ENCODE measurements around the gene TLE4.
"Not testable (repeated sequence)": the region's sequence is repeated elsewhere in the genome, so short reads cannot be mapped to it uniquely, and the experiment has no call there.

The TLE4 gene

DNA sequence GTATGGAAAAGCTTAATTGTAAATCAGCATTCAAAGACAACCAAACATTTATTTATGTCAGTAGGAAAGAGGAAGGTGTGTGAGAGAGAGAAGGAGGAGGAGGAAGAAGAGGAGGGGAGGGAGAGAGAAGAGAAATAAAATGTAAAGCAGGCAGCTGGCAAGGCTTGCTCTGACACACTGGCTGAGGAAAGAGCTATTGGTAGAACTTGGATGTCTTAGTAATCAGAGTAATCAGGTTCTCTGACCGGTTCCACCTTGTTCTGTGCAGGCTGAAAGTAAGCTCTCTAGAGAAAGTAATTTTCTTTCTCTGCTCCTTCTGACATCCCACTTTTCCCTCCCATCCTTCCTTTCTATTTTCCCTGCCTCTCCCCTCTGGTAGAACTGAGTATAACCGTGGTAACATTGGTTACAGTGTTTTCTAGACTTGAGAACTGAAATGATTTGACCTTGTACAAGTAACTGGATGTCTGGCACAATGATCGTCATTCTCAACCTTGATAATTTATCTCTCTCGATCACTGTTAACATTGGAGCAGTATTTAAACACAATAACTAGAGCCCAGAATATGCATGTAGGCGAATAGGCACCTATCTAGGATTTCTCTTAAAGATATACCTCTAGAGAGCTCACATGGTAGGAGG, 33.3 kb downstream of the TLE4 start:
- no peak for DNase-seq

DNA sequence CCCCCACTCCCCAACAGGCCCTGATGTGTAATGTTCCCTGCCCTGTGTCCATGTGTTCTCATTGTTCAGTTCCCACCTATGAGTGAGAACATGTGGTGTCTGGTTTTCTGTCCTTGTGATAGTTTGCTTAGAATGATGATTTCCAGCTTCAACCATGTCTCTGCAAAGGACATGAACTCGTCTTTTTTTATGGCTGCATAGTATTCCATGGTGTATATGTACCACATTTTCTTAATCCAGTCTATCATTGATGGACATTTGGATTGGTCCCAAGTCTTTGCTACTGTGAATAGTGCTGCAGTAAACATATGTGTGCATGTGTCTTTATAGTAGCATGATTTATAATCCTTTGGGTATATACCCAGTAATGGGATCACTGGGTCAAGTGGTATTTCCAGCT, 34.8 kb downstream of the TLE4 start:
- DNase-seq, result not testable (repeated sequence)

DNA sequence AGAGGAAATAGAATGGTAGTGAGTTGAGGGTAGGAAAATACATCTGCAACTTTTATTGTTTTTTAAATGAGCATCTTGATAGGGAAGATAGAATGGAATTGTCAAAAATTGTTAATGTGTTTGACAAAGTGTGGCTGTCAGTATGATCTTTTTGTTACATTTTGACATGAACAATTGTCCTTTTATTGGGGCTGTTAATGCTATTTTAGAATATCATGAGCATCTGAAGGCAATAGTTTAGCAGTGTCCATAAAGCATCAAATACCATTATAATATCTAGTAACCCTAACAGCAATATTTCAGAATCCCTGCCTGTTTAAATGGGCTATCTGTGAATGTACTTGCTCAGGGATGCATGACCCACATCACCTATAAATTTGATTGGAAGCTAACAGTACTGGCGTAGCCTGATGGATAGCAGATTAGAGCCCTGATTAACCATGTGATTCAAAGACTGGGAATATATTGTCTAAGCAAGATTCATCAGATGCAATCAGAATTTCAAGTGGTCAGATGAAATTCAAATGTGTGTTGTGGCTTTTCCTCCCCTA, 37.8 kb downstream of the TLE4 start:
- no peak for DNase-seq

DNA sequence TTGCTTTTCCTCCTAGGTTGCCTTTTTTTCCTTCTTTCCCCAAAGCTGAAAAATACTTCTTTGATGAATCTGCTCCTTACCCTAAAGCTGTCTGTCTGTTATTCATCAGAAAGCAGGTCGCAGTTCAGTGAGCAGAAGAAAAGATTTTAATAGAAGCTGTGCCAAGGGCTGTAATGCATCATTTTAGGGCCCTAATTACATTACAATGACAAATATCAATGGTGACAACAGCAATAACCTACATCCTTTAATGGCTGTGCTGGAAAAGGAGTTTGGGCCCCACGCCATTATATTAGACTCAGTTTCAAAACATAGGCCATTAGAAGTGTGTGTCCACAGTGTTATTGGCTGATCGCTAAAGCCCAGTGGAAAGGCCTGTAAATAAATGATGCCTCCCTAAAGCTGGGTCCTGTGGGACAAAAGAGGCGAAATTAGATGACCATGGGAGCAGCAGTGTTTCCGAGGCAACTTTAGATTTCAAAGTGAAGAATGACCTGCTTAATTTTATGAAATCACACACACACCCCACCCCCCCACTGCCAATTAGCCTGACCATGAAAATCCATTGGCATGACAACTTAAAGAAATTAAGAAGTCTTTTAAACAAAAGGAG, 38.4 kb downstream of the TLE4 start:
- DNase-seq, result no peak

DNA sequence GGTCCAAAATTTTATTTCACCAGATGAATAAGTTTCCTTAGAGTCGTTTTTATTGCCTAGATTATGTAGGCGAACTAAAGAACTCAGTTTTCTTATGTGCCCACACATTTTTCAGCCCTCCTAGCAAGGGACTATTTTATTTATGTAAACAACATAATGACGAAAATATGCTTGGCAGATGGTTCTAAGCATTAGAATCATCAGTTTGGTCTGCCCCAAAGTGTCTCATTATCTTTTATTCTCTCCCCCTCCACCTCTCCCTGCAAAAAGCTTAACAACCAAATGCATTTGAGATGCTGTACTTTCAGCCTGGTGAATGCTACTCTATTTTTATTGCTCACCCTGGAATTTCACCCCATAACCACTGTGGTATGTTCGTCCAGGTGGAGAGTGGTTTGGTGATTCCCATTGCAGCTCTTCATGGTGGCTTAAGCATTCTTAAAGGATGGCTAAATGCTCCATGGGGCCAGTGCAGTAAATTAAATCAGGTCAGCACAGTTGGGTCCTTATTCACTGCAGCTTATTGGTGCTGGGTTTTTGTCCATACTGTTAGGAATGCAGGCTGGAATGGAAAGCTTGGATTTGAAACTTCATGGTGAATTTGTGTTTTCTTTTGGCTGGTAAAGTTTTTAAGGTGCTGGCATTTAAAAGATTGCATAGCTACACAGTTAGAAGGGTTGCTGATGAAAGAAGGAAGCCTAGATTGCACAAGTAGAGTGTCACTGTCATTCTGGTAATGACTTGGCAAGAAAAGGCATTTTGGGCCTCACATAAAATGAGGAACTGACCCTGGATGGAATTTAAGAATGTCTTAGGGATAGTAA, 39.2 kb downstream of the TLE4 start:
- DNase-seq, result peak; percentile 28

DNA sequence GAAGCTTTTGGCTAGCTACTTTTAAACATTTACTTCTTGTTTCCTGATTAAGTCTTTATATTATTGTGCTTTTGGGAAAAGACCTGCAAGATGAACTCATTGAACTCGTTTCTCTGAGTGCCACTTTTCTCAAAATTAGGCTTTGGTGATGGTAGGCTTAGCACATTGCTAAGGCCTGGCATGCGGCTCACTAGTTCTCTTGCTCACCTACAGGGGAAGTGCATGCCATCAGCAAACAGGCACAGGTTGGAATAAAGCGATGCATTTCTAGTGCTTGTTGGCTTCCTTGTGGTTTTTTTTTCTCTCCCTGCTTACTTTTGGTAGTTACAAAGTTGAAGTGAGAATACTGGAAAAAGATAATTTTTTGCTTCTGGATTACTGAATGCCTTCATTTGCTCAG, 41.4 kb downstream of the TLE4 start:
- DNase-seq, result no peak

DNA sequence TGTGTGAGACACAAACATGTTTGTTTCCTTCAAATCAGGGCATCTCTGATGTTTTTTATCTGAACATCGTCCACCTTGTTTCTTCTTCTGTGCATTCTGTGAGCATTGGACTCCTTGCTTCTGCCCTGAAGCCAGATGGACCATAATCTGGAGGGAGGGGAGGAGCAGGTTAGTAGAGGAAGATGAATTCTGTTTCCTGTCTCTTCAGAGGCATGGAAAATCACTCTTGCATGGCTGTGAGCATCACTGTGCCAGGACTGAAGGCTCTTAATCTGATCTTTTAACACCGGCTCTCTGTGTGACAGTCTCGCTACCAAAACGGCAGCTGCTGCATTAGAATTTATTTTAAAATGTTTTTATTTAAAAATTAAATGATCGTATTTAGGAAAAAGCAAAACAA, 43.3 kb downstream of the TLE4 start:
- no peak for DNase-seq

DNA sequence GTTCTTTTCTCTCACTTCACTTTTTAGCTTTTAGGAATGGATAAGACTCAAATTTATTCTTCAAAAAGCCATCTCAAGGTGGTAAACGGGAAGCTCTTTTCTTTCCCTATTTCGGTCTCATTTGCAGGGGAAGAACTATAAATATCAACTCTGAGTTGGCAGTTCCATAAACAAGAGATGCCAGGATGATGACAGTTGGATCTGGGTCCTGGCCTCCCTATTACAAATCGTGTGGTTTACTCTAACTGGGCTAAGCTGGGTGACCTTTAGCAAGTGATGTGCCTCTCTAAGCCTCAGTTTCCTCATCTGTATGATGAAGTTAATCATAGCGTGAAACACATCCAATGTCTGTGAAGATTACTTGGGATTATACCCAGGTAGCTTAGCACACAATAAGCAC, 44.2 kb downstream of the TLE4 start:
- no peak for DNase-seq

DNA sequence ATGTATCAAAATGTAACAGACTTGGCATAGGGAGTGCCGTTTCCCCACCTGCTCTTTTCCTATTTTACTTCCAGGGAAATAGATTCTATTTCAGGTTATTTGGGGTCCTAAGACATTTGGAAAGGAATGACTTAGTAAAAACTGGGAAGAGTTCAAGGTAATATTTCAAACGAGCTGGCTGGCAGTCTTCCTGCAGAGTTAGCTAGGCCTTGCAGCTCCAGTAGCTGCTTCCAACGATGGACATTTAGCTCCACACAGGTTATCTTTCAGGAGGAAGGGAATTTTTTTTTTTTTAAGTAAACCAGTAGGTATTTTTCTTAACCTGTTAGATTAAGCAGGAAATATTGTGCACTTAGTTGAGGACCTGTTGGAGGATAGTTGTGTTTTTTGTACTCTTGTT, 45.2 kb downstream of the TLE4 start:
- no peak for DNase-seq

DNA sequence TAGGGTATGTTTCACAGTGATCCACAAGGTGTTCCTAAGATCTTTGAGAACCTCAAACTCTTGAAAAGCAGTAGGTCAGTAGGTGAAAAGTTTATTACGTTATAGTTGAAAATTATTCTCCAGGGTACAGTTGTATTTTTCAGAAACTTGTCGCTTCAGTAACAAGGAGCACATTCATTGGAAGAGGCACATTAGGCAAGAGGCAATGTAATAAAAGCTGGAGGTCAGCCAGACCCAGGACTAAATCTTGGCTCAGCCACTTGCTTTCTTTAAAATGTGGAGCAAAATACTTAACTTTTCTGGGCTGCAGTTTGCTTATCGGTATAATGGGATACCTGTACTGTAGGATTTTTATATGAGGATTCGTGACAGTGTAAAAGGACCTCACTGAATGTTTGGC, 45.6 kb downstream of the TLE4 start:
- DNase-seq, result no peak

DNA sequence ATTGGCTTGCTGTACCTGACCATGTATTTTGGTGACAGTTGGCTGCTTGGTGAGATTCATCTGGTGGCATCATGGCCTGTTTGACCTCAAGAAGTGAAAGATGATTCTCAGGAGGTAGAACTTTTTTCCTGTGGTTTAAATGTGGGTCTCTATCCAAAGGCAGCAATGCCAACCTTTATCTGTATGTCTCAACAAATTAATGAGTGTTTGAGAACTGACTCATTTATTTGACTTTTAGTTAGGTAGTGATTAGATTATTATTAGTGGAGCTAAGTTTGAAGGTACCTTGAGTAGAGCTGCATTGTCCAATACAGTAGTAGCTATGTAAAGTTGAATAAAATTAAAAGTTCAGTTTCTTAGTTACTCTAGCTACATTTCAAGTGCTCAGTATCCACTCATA, 48.2 kb downstream of the TLE4 start:
- no peak for DNase-seq

DNA sequence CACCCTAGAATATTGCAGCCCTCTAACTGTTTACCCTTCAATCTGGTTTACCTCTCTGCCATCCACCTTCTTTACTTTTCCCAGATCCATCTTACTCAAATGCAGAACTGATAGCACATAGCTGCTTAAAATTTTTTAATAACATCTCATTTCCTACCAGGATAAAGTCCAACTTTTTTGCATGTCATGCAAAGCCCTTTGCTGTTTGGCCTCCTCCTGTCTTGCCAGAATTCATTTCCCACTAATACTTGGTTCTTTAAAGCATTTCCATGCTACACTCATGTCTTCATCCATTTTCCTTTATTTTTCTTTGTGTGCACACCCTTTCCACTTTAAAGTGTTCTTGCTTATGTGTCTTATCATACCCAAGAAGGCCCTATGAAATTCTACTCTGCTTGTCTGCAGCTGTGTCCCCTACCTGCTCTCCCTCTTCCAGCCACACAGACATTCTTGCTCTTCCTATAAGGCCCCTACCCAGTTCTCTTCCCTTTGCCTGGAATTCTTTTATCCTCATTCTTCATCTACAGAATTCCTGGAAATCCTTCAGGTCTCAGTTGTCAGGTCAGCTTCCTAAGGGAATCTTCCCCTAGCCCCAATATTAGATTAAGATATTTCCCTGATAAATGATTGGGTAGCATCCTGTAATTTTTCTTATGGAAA, 50.3 kb downstream of the TLE4 start:
- DNase-seq, result no peak

DNA sequence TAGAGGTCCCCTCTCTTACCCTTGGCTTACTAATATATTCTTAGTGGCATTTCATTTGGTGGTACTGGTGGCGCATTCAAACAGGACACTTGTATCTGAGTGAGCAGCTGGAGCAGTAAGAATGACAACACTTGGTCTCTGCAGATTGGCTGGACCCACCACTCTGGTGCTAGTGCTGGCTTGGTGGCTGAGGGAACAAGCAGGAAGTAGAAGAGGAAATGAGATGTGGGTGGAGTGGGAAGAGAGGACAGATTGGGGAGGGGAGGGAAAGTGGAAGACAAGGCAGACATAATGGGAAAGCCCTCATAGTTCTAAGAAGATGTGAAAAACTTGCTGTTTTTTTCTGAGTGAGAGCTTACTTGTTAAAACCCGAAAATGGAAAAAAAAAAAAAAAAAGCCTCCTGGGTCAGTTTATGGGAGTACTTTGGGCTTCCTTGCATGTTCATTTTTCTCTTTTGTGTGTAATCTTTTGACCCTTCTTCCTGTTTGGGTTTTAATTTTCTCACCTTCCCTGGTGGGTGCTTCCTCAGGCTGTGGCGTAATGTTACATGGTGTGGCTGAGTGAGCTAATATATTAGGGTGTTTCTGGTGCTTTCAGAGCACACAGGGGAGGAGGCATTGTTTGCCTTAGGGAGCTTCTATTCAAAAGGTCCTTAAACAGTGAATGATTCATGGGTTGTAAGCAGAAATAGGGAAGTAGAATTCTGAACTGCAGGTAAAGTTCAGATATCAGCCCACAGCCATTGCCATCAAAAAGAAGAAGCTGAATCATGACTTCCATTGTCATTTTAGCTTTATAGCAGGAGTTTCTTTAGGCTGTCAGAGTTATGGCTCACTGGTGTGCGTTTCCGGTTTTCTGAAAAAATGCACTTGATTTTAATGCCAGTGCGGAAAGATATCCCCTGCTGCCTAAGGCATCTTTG, 52.3 kb downstream of the TLE4 start:
- DNase-seq, result peak; percentile 70

DNA sequence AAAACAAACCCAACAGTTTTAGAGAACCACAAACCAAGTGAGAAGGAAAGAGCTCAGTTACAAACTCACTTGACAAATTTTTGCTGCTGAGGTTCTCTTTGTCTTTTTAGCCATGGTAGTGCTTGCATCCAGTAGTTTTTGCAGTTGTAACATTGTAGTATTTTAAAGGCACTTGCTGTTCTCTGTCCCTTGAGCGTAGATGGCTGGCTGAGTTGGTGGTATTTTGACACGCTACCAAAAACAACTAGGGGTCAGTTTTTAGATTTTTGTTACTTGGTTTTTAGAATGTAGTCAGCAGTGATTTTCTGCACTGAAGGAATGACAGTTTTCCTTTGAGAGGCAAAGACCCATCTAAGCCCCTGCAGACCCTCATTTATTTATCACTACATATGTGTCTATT, 58.0 kb downstream of the TLE4 start:
- no peak for DNase-seq

DNA sequence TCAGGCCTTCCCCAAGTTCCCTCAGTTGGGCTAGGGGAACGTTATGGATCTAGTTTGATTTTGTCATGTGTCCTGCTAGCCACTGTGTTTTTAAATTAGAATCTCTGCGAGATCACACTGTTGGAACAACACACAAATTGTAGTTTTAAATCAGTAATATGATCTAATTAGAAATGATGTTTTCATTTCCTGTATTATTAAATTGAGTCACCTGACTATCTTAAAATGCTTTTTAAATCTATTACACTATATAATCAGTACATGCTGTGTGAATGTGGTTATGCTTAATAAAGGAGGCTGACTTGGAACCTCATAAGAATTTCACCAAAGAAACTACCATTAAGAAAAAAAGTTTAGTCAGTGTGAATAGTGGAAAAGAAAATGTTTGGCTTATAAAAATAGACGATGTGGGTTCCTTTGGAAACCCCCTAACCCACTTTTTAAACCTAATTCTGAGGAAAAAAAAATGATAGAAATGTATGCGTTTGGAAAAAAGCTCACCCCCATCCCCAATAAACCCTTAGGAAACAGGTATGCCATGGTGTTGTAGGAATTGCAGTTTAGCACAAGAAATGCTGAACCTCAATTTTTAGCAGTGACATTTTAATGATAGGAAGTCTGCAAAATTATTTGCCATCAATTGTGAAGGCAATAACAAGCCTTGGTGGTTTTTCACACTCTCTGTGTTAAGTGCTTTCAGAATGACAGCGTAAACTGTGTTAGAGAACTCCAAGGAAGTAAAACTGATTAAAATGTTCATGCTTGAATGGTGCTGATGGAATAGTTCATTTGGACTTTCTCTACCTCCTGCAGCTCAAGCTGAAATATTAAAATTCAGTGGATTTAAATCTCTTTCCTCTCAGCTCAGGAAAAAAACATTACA, 59.0 kb downstream of the TLE4 start:
- DNase-seq, result peak; percentile 27

DNA sequence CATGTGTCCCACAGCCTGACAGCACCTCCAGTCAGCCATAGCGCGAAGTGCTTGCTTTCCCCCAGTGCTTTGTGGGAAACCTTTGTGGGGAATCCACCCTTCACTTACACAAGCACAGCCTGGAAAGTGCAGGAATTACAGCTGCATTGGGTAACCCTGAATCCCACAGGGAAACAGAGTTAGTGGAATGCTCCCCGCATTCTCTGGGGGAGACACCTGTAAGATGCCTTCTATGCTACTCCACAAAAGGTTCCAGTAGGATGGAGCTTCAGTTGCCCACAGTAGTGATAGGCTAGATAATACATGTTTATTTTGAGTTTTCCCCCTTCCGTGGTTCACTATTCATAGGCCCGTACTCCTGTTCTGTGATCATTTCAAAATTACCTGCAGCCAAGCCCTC, 60.3 kb downstream of the TLE4 start:
- no peak for DNase-seq

DNA sequence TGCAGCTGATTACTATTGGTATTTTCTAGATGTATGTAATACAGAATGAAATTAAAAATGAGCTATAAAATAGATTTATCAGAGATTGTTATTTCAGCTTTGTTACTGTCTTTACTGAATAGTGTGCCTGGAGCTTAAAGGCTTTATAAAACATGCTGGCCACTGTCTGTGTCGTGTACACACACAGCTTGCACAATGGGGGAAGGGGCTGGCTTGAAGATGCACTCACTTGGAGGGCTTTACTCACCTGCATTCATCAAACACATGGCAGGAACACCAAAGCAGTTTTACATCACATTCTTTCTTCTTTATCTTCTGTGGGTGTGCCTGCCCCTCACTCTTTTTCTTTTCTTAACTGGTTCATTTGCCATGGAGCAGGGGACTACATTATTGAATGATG, 60.9 kb downstream of the TLE4 start:
- DNase-seq, result no peak

DNA sequence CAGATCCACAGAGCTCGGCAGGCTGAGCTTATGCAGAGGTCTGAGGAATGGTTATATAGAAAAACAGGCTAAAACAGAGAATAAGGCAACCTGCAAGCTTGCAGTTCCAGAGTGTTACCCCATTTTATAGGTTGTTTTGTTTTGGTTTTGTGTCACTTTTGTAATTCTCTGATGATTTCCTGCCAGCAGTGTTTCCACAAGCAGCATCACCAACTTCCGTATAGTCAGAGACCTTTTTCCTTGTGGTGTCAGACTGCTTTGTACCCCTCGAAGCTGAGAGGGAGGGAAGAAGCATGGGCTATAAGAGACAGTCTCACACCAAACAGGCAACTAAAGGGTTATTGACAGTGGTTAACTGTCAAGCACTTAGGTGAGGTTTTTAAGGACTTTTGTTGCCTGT, 61.8 kb downstream of the TLE4 start:
- no peak for DNase-seq

DNA sequence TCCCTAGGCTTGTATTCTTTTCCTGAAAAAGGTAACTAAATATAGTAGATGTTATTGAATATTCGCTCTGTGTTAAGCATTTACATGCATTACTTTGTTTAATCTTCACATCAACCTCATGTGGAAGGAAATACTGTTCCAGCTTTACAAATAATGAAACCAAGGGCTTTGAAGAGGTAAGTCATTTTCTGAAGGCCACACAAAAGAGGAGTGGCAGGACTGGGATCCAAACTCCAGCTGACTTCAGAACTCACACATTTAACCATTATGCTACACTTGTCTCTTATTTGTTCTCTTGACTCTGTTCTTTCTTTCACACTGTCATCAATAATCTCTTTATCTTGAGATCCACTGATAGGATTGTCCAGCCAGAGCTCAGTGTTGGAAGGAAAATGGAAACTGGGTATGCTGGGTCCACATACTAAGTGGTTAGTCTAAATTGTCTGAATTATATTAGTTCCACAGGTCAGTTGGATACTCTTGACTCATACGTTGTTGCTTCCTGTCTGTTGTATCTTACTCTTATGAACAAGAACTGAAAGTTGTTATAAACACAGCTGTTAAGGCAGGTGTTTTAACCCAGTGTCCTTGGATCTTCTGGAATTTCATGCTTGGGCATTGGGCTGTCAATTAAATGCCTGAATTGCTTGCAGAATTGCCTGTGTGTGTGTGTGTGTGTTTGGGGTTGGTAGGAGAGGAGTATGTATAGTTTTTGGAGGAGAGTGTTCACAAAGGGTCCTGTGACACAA, 65.6 kb downstream of the TLE4 start:
- no peak for DNase-seq

DNA sequence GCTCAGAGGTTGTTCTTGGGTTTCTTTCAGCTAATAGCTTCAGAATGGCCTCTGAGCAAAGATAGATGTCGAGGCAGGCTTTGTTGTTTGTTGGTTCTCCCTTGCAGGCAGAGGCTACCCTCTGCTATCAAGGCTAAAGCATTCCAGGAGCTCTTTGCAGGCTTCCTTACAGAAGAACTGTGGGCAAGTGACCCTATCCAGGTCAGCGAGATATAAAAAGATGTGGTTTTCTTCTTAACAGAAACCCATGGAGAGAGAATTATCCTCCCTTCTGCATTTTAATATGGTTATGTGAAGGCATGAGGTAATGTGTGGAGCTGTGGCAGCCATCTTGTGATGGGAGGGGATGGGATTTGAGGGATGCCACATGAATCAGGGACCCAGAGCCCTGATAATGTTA, 67.0 kb downstream of the TLE4 start:
- no peak for DNase-seq

DNA sequence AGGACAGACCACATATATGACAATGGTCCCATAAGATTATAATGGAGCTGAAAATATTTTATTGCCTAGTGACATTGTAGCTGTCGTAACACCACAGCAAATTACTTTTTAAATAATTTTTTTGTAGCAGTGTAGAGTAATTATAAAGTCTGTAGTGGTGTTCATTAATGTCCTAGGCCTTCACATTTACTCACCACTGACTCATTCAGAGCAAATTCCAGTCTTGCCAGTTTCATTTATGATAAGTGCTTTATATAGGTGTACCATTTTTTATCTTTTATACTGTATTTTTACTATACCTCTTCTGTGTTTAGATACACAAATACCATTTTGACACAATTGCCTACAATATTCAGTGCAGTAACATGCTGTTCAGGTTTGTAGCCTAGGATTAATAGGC, 67.6 kb downstream of the TLE4 start:
- no peak for DNase-seq
